Superior temporal gyrus (tissue), 1 donor: Measurements from ENCODE around the gene EWSR1.

Experiments
- DNase-seq: peaks from one replicate; pipeline ENCODE4 v3.0.0-alpha.2; 2016; ENCODE audit errors: extremely low spot score

EWSR1 gene

GRCh38 chr22:29268511-29269229 is 602 bp downstream of the EWSR1 start:
- no peak for DNase-seq

- DNase-seq: no peak
These were observed 1.1 kb downstream of the EWSR1 start for GRCh38 chr22:29269230-29269604.

DNA sequence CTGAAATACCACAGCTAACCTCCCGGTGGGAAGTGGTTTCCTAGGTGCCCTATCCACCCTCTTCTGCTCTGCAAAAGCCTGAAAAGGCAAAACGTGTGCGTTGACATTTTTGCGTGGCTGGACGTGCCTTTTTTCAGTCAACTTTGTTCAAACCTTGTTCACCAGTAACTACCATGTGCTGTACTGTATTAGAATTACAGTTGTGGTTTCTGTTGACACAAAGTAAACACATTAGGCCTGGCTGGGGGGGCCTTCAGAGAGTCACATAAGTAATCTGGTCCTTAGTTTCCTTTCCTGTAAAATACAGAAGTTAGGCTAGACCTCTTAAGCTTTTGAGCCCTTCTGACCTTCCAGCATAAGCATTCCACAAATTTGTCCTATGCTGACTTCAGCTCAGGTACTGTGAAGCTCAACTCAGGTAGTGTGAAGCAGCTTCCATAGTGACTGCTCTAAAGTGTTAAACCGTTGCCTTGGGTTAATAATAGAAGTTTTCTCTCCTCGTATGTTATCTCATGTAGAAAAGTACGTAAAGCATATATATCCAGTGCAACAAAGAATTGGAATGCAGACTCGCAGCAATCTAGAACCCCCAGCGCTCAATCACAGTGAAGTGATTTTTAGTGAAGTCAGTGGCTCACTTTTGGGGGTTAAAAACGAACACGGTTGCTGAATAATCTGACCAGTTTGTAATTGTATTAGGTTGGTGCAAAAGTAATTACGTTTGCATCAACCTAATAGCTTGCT is 1.8 kb downstream of the EWSR1 start:
- DNase-seq: no peak

- no peak for DNase-seq
These were observed 2.6 kb downstream of the EWSR1 start for GRCh38 chr22:29270475-29271271.

GRCh38 chr22:29272624-29273023 is 4.6 kb downstream of the EWSR1 start:
- no peak for DNase-seq

GRCh38 chr22:29275167-29275566 is 7.1 kb downstream of the EWSR1 start:
- no peak for DNase-seq

DNA sequence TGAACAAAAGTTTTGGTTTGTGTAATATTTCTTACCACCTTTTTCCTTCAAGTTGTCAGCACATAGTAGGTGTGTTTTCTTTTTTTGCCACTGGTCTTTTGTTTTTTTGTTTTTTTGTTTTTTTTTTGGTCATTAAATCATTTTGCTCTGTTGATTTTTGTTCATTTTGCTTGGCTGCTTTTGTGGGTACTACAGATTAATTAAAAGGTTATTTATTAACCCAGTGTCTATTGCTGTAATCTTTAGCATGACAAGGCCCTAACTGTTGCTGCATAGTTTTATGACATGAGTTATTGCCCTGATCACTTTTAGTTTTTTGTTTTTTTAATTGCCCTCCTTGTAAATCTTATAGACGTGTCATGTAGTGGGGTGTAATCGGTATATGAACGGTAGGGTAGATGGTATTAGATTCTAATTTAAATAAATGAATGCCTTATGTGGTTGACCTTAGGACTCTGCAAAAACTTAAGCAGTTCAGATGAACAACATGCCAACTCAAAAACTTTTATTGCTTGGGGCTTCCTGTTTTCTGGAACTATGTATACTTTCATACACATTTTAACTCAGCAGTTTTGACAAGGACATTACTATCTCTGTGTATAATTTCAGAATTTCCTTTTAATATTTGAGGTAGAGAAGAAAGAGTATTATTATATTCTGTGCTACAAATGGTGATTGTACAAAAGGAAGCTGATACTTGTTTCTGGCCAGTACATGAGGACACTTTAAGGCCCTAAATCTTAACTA is 7.9 kb downstream of the EWSR1 start:
- DNase-seq: no peak

GRCh38 chr22:29277927-29278326 is 9.9 kb downstream of the EWSR1 start:
- no peak for DNase-seq

GRCh38 chr22:29284196-29284595 is 16.1 kb downstream of the EWSR1 start:
- DNase-seq: no peak

DNA sequence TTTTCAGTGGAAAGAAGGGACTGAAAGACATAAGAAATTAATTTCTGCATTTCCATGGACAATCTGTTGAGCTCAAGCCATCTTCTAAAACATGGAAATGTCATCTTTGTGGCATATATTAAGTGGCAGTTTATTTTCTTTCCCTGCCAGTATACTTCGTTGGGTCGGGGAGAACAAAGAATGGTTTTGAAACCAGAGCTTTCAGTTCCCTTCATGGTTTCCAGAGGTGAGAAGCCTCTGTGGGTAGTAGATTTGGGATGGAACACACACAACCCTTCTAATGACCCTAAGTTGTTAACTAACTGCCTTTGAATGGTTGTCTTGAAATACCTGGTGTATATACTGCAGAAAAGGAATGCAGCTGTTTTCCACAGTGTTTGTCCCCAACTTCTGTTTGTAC is 20.8 kb downstream of the EWSR1 start:
- DNase-seq: peak; percentile 11

DNA sequence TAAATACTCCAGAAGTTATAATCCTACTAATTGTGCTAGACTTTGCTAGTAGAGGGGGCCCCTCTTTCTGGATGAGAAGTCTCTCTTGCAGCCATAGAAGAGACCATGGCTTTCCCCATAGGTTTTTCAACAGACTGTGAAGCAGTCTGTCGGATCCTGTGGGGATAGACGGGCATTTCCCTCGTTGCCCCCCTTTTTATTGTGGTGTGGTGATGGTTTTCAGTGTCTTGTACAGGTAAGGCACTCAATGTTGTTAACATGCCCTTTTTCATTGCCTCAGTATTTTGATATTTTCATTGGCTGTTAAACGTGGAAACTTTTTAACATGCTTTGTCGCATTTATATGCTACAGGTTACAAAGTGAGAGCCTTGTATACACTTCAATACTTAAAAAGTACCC is 22.0 kb downstream of the EWSR1 start:
- DNase-seq: no peak

- DNase-seq: peak; percentile 46
These were observed 23.1 kb downstream of the EWSR1 start for GRCh38 chr22:29291215-29291614.

GRCh38 chr22:29292379-29292778 is 24.3 kb downstream of the EWSR1 start:
- peak; percentile 6 for DNase-seq

DNA sequence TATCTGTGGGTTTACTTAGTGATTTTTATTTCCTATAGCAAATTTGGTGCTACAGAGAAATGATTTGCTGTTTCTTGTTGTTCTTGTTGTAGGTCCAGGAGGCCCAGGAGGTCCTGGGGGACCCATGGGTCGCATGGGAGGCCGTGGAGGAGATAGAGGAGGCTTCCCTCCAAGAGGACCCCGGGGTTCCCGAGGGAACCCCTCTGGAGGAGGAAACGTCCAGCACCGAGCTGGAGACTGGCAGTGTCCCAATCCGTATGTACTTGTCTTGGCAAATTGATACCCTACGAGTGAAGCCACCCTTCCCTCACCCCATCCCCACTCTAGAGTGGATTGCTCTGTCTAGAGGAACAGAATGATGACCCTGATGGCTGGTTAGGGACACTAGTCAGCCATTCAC is 30.6 kb downstream of the EWSR1 start:
- DNase-seq: no peak

DNA sequence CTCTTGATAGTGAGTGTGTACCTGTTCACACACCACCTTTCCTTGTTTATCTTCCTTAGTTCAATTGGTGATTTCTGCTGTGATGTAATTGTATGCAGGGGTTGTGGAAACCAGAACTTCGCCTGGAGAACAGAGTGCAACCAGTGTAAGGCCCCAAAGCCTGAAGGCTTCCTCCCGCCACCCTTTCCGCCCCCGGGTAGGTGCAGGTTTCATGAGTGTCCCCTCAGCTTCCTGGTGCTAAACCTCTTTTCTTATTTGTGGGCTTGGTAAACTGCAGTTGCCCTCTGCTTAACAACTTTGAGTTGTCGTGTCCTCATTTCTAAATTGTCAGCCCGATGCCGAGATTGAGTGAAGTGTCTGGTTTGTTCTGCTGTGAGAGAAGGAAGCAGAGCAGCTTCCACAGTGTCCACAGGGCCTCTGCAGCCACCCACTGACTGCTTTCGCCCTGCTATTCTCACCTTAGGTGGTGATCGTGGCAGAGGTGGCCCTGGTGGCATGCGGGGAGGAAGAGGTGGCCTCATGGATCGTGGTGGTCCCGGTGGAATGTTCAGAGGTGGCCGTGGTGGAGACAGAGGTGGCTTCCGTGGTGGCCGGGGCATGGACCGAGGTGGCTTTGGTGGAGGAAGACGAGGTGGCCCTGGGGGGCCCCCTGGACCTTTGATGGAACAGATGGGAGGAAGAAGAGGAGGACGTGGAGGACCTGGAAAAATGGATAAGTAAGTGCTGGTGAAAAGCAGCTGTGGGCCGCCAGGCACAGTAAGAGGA is 31.2 kb downstream of the EWSR1 start:
- DNase-seq: no peak

DNA sequence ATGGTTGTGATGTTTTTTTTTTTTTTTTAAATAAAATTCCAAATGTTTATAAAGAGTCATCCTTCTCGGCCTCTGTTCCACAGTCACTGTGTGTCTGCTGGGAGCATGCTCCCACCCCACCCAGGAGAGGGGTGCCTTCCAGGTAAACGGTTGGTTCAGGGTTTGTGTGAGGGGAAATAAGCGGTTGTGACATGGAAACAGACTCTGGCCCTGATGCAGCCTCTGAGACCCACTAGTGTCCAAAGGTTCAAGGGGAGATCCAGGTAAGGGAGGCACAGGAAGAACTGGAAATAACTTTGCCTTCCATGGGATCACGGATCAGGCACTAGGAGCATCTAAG is 32.4 kb downstream of the EWSR1 start:
- DNase-seq: no peak

DNA sequence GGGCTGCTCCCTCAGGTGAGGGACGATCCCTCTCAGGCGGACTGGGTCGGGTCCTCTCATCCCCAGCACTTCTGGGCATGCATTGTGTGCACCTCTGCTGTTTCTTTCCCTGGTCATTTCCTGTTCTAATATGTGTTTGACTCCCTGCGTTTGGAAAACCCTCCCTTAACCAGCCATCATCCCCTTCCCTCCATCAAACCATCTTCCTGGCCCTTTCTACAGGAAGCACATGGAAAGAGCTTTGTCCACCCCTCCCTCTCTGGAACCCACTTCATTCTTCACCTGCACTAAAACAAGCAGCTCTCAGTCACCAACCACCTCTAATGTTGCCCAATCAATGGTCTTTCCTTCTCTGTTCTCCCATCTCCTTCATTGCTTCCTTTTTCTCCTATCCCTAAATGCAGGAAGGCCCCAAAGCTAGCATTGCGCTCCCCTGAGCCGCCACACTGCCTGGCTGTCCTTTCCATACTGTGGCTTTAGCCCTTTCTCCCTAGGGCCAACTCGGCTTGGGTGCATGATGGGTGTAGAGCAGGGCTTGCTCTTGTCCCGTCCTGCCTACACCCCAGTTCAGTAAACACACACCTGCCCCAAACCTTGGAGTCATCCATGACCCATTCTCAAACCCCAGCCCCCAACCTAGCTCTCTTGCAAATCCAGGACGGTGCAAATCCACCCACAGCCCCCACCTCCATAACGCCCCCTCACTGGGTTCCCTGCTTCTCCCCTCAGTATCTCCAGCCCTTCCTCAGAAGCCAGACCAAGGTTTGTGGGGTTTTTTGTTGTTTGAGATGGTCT is 32.9 kb downstream of the EWSR1 start:
- no peak for DNase-seq

DNA sequence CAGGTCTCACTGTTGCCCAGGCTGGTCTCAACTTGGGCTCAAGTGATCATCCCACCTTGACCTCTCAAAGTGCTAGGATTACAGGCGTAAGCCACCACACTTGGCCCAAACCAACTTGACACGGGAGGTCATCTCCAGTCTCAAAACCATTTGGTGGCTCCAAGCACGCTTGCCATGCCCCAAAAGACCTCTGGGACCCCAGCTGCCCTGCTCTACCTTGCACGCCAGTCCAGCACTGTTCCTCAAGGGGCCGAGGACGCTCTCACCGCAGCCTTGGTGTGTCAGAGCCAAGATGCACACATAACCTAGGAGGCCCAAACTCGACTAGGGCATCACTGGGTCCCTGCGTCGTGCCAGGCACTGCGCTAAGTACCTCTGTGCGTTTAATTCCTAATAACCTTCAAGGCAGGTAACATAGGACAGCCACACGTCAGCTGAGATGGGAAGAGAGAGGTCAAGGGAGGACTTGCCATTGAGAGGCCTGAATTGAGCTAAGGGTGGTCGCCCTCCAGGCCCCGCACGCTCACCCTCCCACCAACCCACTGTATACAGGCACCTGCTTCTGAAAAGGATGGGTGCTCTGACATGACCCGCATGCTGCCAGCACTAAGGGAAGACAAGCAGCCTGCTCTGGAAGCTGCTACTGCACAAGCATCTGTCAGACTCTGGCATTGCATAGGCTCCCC is 33.8 kb downstream of the EWSR1 start:
- no peak for DNase-seq

DNA sequence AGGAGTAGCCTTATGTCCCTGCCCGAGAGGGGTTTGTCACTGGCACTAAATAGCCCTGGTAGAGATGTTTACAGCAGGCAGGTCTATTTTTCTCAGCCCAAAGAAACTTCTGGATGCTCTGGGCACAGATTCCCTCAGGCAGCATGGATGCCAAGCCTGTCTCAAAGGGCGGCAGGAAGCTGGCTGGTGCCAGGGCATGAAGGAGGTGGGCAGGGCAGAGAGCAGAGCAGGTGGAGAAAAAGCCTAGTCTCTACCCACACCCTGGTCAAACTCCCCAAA is 34.3 kb downstream of the EWSR1 start:
- DNase-seq: no peak
